Large intestine (tissue), 3 donors: ENCODE measurements around the gene PON2. TPM values are rescaled to one million over a fixed set of nuclear protein-coding genes. Genes with fewer than 3 reads are reported as not detected.
"Not testable (repeated sequence)": the region's sequence is repeated elsewhere in the genome, so short reads cannot be mapped to it uniquely, and the experiment has no call there.

Experiments used
- DNase-seq, 2 donors: peaks; one replicate each; pipeline versions ENCODE4 v3.0.0 to v3.0.0-alpha.2; 2013
- H3K27ac ChIP-seq: one replicate; pipeline ENCODE4 v1.5.1; 2013; ENCODE audit warnings: low read length
- H3K27me3 ChIP-seq: 2 replicates; pipeline ENCODE4 v1.6.1; 2013; ENCODE audit warnings: low read length; ENCODE audit not compliant: control insufficient read depth, insufficient read depth
- H3K36me3 ChIP-seq: 2 replicates; pipeline ENCODE4 v1.6.1; 2013; ENCODE audit warnings: low read length; ENCODE audit not compliant: control insufficient read depth, insufficient read depth
- H3K4me1 ChIP-seq: one replicate; pipeline ENCODE4 v1.6.1; 2013; ENCODE audit warnings: low read length; ENCODE audit not compliant: control insufficient read depth, insufficient read depth
- H3K4me3 ChIP-seq: one replicate; pipeline ENCODE4 v1.5.1; 2013; ENCODE audit warnings: low read length
- H3K9me3 ChIP-seq: one replicate; pipeline ENCODE4 v1.6.1; 2013; ENCODE audit warnings: mild to moderate bottlenecking, low read depth, low read length, moderate library complexity; ENCODE audit not compliant: control insufficient read depth
- WGBS: methylation state at CpG from one replicate; pipeline ENCODE4 v1.1.5; 2013; ENCODE audit warnings: low lambda C conversion rate; ENCODE audit not compliant: insufficient coverage; 5-methylcytosine and 5-hydroxymethylcytosine counted together
- polyA plus RNA-seq: library from polyadenylated mRNA; unstranded; fragments of 120-200 nt; gene quantifications from one replicate; pipeline ENCODE4 v1.2.1, GENCODE V29; 2013

Gene PON2
- polyA plus RNA-seq, 1 donor: 363 TPM

GRCh38 chr7:95391761-95392160 is 43.1 kb downstream of the PON2 start:
- Histone ChIP-seq H3K4me1 (no peaks in the 10 kb centered on the region), H3K4me3 (no peak overlapping the region), H3K27me3 (no peaks in the 10 kb centered on the region), H3K36me3 (no peaks in the 10 kb centered on the region), H3K27ac (no peak overlapping the region), H3K9me3 (no peaks in the 10 kb centered on the region)
- no peak for DNase-seq
- WGBS: 67% methylated on average over 1 of the region's 2 CpGs

- no peak for DNase-seq
- Histone ChIP-seq H3K4me1 (no peaks in the 10 kb centered on the region), H3K27me3 (no peaks in the 10 kb centered on the region), H3K36me3 (no peaks in the 10 kb centered on the region), H3K27ac (no peak overlapping the region), H3K4me3 (no peak overlapping the region), H3K9me3 (no peaks in the 10 kb centered on the region)
- 100% methylated on average over 3 of the region's 7 CpGs for WGBS
Observed at GRCh38 chr7:95389516-95389915, 45.3 kb downstream of the PON2 start.

- WGBS: no CpG with 5 or more reads among the region's 10 CpGs
- H3K27me3 ChIP-seq, H3K4me3 ChIP-seq, H3K9me3 ChIP-seq, DNase-seq, H3K27ac ChIP-seq, H3K36me3 ChIP-seq, H3K4me1 ChIP-seq: not testable (repeated sequence)
Observed at GRCh38 chr7:95379457-95379856, 55.4 kb downstream of the PON2 start.

GRCh38 chr7:95376632-95377400 is 58.0 kb downstream of the PON2 start:
- H3K4me3 ChIP-seq: no peak overlapping the region
- H3K4me1 ChIP-seq: no peaks in the 10 kb centered on the region
- H3K27me3 ChIP-seq: no peaks in the 10 kb centered on the region
- H3K9me3 ChIP-seq: peaks cover 2% of the 10 kb centered on the region
- H3K27ac ChIP-seq: no peak overlapping the region
- H3K36me3 ChIP-seq: peaks cover 7% of the 10 kb centered on the region
- WGBS: 100% methylated on average over 2 of the region's 18 CpGs
- DNase-seq: no peak

GRCh38 chr7:95375591-95376257 is 59.1 kb downstream of the PON2 start:
- H3K4me1 ChIP-seq: no peaks in the 10 kb centered on the region
- no peak for DNase-seq
- no CpG with 5 or more reads among the region's 2 CpGs for WGBS
- H3K36me3 ChIP-seq: peaks cover 7% of the 10 kb centered on the region
- no peak overlapping the region for H3K4me3 ChIP-seq
- H3K27ac ChIP-seq: no peak overlapping the region
- H3K27me3 ChIP-seq: no peaks in the 10 kb centered on the region
- peaks cover 2% of the 10 kb centered on the region for H3K9me3 ChIP-seq

GRCh38 chr7:95373323-95373722 is 61.5 kb downstream of the PON2 start:
- Histone ChIP-seq H3K4me1 (no peaks in the 10 kb centered on the region), H3K36me3 (peaks cover 7% of the 10 kb centered on the region), H3K9me3 (no peaks in the 10 kb centered on the region), H3K4me3 (no peak overlapping the region), H3K27ac (no peak overlapping the region), H3K27me3 (no peaks in the 10 kb centered on the region)
- DNase-seq: no peak
- 83% methylated on average over 1 of the region's 4 CpGs for WGBS

- H3K36me3 ChIP-seq: no peaks in the 10 kb centered on the region
- WGBS: no CpG with 5 or more reads among the region's 3 CpGs
- DNase-seq: no peak
- no peaks in the 10 kb centered on the region for H3K27me3 ChIP-seq
- H3K4me1 ChIP-seq: no peaks in the 10 kb centered on the region
- H3K27ac ChIP-seq: no peak overlapping the region
- no peaks in the 10 kb centered on the region for H3K9me3 ChIP-seq
- no peak overlapping the region for H3K4me3 ChIP-seq
Observed at GRCh38 chr7:95368235-95368634, 66.6 kb downstream of the PON2 start.

GRCh38 chr7:95367606-95368005 is 67.2 kb downstream of the PON2 start:
- Histone ChIP-seq H3K4me3 (no peak overlapping the region), H3K9me3 (no peaks in the 10 kb centered on the region), H3K36me3 (no peaks in the 10 kb centered on the region), H3K27me3 (no peaks in the 10 kb centered on the region), H3K4me1 (no peaks in the 10 kb centered on the region), H3K27ac (no peak overlapping the region)
- WGBS: no CpG with 5 or more reads among the region's 1 CpG
- no peak for DNase-seq

GRCh38 chr7:95365151-95365550 is 69.7 kb downstream of the PON2 start:
- Histone ChIP-seq H3K4me1 (no peaks in the 10 kb centered on the region), H3K9me3 (no peaks in the 10 kb centered on the region), H3K36me3 (no peaks in the 10 kb centered on the region), H3K27me3 (no peaks in the 10 kb centered on the region), H3K4me3 (no peak overlapping the region), H3K27ac (no peak overlapping the region)
- no peak for DNase-seq
- WGBS: no CpG with 5 or more reads among the region's 1 CpG

- DNase-seq: no peak
- Histone ChIP-seq H3K36me3 (no peaks in the 10 kb centered on the region), H3K9me3 (peaks cover 5% of the 10 kb centered on the region), H3K4me3 (no peak overlapping the region), H3K27ac (no peak overlapping the region), H3K4me1 (no peaks in the 10 kb centered on the region), H3K27me3 (no peaks in the 10 kb centered on the region)
- WGBS: 80% methylated on average over 1 of the region's 3 CpGs
Observed at GRCh38 chr7:95357623-95358022, 77.2 kb downstream of the PON2 start.
